ENCODE measurements around the gene PVALEF.
A peak's percentile ranks its signal among the peaks of the same experiment; 100 is the strongest.

Gene PVALEF

DNA sequence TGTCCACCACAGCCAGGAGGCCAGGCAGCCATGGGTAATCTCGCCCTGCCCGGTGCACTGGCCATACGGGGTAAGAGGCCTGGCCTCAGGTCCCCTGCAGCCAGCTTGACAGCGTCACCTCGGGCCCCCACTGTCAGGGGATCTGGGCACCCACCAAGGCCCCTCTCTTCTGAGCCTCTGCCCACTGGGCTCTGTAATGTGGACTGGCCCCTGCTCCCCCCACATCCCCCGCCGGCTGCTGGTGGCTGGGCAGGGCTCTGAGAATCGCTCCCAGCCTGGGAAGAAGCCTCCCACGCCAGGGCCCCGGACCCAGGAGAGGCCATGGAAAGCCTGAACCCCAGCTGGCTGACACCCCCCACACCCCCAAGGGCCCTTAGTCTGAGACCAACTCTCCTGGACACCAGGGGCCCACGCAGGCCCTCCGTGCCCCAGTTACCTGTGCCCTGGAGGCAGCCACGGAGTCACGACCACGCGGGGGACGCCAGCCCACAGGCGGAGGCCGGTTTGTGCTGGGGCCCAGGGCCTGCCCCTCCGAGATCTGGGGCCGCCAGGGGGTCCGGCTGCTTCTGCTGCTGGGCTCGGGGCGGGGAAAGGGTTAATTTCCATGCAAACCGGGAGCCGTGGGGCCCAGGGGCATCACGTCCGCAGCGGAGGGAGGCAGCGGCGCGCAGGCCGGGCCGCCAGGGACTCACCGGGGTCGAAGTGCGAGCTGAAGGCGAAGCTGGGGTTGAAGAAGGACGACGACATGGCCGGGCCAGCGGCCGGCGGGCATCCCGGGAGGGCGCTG is at the start of gene PVALEF:
PVALEF (plus strand) TSS at position 262 of the 787 bp plus-strand sequence. CDS start 15,720 bp downstream, outside the sequence.
- DNase-seq (ENCODE audit: insufficient read length, low spot score) (peak; percentile 44), FAIRE-seq (no peak)

DNA sequence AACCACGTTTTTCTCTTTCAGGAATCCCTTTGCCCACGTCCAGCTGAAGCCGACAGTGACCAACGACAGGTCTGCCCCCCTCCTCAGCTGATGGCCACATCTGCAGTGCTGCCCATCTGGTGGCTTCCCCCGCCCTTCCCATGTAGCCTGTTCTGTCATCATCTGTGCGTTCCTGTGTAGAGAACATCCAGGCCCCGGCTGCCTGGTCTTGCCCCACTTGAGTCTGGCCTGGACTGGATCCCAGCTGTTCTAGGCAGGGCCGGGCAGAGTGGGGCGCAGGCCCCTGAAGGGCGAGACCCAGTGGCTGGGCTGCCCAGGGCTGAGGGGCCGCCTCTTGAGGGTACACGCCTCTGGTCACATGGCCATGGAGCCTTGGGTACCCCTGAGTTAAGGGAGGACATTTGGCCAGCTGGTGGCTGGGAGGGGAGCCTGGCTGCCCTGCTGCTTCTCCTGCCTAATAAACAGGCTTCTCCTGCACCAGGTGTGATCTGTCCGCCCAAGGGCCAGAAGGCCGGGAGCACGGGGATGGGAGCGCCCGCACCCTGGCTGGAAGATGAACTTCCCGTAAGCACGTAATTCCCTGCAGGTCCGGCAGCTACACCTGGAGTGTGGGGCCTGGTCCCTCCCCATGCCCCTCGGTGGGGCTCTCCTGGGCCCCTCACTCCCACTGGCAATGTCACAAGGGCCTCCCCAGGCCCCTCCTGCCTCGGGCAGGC is 49.4 kb upstream of the PVALEF start:
- no peak for FAIRE-seq
- DNase-seq (ENCODE audit: insufficient read length, low spot score) = no peak

DNA sequence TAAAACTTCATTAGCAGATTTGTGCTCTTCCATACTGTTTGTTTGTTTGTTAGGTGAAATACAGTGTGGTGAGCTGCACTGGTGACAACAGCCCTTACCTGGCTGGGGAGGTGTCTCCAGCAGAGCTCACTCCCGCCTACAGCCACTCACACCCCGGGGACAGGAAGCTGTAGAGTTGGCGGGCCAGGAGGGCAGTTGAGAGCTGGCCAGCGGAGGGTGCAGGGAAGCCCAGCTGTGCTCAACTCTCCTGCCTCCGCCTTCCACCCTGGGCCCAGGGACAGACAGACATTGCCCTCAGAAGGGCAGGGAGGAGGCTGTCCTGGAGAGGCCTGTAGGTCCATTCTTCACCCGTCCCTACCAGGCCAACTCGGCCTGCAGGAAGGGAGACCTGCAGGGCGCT is 48.6 kb upstream of the PVALEF start:
- DNase-seq (ENCODE audit: insufficient read length, low spot score) = no peak

DNA sequence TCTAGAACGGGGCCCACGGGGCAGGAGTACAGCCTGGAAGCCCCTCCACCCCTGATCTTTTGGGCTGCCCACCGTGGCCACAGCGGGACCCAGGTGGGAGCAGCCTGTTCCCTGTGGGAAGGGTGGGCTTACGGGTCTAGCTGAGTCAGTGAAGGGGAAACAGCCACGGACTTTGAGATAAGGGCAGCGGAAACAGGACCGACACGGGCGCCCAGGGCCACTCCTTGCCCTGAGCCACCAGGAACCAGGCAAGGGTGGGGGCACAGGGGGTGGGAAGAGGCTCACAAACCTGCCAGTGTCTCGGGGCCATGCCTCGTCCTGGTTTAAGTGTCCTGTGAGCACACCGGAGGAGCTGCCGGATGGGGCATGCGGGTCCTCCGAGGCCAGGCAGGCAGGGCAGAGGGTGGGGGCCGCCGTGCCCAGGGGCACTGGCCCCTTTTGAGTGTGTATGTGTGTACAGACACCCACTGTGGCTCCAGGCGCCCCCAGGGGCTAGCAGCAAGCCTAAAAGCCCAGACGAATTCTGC is 47.6 kb upstream of the PVALEF start:
- no peak for FAIRE-seq

More for the DNA sequence above, 48.6 kb upstream of the PVALEF start:
- no peak for FAIRE-seq

DNA sequence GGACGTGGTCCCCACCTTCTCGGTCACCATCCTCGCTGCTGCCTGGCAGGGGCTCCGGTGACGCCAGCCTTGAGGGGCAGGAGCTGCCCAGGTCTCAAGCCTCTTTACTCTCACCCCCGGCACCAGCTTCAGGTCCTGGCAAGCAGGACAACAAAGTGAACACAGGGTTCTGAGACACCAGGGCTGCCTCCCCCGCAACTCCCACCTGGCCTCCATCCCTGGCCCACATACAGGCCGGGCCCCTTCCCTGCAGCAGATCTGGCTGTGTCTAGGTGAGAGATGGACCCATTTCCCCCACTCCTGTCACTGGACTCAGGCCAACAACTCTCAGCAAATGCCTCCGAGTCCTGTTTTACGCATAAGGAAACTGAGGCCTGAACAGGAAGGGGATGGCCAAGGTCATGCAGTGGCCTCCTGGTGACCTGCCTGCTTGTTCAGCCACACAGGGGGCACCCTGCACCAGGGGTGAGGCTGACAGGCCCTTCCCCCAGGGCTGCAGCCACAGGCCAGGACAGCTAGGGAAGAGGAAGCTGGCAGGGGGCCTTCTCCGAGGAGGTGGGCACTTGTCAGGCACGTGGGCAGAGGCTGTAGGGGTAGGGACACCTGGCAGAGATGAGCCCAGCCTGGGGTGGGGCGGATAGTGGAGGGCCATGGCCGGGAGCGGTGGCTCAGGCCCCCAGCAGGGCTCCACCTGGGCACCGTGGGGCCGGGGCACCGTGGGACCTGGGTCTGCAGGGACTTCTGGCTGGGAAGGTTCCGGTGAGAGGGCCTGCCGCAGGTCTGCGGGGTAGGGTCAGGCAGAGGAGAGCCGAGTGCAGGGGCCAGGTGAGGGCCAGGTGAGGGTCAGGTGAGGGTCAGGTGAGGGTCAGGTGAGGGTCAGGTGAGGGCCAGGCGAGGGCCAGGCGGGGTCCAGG is 46.7 kb upstream of the PVALEF start:
- DNase-seq (ENCODE audit: insufficient read length, low spot score) (no peak), FAIRE-seq (no peak)

More for the DNA sequence above, 47.6 kb upstream of the PVALEF start:
- no peak for DNase-seq (ENCODE audit: insufficient read length, low spot score)

DNA sequence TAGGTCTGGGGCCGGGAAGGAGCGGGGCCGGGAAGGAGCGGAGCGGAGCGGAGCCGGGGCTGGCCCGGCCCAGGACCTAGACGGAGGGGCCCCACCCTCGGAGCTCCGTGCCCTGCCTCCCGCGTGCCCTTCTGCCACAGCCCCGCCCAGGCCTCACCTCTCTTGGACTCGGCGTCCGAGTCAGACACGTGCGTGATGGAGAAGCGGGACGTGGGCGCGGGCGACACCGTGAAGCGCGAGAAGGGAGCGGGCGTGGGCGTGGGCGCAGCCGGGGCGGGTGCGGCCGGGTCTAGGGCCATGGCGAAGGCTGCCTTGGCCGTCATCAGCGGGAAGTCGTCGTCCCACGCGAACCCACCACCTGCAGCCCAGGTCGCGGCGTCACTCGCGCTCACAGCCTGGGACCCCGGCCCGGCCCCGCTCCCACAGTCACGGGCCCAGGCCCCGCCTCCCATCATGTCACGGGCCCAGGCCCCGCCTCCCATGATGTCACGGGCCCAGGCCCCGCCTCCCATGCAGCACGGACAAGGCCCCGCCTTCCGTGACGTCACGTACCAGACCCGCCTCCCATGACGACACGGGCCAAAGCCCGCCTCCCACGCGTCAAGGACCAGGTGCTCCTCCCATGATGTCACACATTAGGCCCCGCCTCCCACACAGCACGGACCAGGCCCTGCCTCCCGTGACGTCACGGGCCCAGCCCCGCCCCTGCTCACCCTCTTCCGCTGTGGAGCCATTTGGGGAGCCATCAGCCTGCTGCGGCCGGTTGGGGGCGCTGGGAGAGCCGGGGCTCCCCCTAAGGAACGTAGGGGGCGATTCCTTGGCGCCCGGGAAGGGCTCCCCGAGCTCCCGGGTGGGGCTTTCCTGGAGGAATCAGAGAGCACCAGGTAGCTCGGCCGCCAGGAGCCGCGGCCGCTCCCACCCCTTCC is 45.8 kb upstream of the PVALEF start:
- peak; percentile 79 for FAIRE-seq
- peak; percentile 54 for DNase-seq (ENCODE audit: insufficient read length, low spot score)

DNA sequence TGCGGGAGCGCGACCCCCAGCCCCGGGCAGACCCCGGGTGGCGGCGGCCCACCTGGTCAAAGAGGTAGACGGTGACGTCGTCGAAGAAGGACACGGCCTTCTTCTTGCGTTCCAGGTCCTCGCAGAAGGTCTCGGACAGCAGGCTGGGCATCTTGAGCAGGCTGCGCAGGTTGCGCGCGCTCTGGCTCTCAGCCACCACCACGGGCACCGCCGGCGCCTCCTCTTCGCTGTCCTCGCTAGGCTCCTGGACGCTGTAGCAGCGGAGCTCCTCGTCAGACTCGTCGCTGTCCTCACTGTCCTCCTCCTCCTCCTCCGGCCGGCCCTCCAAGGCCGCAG is 45.2 kb upstream of the PVALEF start:
- DNase-seq (ENCODE audit: insufficient read length, low spot score) (no peak), FAIRE-seq (no peak)

DNA sequence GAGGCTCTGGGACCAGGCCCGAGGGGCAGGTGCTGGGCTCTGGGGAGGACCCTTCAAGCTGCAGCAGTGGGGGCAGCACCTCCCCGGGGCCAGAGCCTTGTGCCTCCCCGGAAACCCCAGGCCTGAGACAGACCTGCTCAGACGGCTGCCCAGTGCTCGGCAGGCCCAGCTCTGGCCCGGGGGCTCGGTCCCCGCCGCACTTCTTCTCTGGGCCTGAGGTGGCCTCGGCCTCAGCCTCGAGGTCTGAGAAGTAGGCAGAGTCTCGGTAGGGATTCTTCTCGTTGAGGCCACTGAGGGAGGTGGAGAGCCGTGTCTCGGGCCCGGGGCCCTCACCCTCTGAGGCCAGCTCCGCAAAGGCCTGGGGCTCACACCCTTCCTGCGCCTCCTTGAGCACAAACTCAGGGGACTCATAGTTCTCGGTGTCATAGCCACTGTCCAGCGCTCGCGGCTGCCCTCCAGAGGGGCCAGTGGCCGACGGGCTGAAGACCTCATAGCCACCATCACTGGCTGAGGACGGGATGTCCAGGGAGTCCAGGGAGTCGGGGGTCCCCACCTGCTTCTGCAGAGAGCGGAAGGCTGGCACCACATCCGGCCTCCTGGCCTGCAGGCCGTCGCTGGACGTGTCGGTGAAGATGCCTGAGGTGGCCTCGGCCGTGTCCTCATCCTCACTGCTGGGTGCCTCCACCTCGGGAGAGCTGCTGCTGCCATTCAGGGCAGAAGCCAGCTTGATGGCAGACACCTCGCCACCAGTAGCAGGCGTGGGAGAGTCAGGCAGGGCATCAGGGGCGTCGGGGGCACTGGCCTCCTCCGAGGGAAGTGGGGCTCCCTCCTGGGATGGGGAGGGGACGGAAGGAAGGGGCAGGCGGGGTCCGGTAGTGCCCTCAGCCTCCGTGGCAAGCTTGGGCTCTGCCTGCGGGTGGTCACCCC is 44.3 kb upstream of the PVALEF start:
- FAIRE-seq = no peak

DNA sequence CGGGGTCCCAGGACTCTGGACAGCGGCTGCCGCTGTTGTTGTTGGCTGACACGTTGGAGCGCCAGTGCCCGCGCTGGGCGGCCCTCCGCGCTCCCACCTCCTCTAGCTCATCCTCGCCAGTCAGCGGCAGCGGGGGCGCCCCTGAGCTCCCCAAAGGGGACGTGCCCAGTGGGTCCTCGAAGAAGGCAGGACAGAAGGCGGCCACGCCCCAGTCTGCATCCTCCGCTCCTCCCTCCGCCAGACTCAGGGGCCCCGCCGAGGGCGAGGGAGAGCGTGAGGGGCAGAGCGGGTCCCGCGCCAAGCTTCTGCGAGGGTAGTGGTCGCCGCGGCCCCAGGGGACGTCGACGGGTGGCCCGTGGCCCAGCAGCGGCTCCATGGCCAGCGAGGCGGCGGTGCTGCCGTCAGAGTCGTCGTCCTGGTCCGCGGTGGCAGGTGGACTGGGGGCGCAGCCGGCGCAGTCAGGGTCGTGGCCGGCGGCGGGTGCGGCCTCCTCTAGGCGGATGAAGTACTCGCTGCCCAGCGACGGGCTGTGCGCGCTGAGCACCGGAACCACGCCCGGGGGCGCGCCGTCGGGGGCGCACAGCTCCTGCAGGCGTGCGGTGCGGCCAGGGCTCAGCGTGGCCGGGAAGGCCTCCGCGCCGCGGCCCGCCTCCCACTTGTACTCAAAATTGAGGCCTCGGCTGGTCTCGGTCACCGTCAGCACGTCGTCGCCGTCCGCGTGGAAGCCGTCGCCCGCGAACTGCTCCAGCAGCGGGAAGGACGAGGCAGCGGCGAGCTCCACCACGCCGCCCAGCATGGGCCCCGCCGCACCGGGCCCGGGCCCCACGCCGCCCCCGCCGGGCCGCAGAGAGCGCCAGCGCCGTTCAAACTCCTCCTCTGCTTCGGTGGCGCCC is 43.2 kb upstream of the PVALEF start:
- FAIRE-seq = no peak
- no peak for DNase-seq (ENCODE audit: insufficient read length, low spot score)

More for the DNA sequence above, 44.3 kb upstream of the PVALEF start:
- no peak for DNase-seq (ENCODE audit: insufficient read length, low spot score)

DNA sequence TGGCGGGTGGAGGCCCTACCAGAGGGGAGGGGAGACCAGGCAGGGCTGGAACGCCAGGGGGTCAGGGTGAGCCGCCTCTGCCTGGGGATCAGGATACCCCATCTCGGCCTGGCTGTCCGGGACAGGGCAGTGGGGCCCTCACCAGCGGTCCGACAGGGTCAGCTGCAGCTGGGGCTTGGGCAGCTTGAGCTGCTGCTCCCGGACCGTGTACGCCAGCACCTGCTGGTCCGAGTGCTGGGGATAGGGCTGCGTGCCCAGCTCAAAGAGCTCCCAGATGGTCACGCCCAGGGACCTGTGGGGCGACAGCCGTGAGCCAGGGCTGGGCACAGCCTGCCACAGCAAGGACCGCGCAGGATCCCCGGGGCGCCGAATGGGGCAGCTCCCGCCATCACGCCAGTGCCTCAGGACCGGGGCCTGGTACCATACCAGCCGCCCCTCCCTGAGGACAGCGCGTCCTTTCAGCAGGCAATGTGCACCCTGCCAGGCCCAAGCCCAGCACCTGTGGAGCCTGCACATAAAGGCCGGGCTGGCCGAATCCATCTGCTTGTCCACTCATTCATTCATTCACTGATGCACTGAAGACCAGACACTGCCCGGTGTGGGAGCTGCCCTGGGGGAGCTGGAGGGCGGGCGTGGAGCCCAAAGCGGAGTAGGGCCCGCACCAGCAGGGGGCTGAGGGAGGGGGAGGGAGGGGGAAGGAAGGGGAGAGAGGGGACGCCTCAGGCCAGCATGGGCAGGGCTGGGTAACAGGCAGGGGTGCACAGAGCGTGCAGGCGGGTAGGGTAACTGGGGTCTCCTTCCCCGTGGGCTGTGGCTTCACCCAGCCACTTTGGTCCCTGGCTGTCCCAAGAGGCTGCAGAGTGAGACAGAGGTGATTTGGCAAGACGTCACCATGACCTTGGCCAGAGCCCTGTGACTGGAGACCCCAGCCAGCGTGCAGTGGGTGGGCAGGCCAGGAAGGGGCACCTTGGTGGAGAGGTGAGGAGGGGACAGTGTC is 42.0 kb upstream of the PVALEF start:
- DNase-seq (ENCODE audit: insufficient read length, low spot score) = no peak
- FAIRE-seq = no peak

DNA sequence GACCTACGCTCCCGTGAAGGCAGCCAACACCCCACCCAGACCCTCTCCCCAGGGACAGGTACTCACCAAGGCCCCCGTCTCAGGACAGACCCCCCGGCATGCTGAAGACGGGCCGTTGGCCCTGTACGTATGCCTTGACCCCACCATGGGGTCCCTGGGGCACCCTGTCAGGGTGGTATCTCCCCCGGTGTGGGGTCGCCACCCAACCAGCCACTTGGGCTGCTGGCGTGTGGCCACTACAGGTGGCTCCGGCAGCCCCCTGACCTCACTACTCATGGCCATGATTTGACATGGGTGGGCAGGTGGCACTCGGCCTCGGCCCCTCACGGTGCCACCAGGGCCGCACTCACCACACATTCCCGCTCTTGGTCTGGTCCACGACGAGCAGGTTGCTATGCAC is 40.9 kb upstream of the PVALEF start:
- no peak for DNase-seq (ENCODE audit: insufficient read length, low spot score)
- FAIRE-seq = no peak

DNA sequence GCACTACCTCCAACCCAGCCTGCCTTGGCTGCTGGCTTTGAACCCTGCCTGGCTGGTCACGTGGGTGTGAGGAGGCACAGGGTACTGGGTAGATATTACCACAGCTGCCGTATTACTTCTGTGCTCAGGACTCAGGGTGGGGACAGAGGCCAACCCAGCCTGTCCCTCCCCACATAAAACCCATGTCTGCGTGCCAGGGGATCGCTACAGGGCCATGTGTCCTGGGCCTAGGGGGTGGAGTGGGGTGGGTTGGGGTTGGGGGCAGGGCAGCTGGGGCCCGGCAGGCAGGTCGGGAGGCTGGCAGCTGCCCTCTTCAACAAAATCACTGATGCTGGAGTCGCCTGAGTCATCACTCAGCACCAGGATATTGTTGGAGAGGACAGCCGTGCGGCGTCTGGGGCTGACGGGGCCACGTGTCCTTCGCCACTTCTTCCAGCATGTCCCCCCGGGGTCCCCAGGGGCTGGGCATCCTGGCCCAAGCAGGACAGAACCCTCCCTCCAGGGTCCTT is 39.7 kb upstream of the PVALEF start:
- FAIRE-seq (no peak), DNase-seq (ENCODE audit: insufficient read length, low spot score) (no peak)

DNA sequence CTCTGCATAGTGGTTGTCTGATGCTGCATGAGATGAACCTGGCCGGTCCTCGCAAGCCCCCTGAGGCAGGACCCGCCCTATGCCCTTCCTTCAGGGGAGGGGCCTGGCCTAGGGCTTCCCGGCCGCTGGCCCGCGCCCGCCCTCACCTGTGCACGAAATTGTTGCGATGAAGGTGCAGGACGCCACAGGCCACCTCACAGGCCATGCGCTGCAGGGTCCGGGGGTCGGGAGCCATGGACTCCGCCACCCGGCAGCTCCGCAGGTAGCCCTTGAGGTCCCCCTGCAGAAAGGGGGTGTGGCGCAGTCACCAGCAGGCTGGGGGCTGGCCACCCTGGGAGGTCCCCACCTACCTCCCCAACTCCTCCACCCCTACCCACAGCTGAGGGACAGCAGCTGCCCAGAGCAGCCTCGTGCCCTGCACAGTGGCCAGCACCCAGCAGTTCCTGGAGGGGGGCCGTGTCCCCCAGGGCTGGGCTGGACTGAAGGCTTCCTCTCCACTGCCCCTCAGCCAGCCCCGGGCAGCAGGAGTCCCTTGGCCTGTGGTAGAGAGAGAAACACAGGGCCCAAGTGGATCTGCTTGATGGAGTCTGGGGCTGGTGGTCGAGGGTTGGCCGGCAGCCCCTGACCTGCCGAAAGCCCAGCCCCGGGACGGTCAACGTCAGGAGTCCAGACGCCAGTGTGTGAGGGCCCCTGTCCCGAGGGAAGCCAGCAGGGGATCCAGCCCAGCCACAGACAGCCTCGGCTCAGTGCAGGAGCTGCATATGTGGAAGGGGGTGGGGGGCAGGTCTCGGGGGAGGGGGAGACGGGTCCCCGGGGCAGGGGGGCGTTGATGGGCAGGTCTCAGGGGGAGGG is 38.8 kb upstream of the PVALEF start:
- FAIRE-seq (no peak), DNase-seq (ENCODE audit: insufficient read length, low spot score) (no peak)

DNA sequence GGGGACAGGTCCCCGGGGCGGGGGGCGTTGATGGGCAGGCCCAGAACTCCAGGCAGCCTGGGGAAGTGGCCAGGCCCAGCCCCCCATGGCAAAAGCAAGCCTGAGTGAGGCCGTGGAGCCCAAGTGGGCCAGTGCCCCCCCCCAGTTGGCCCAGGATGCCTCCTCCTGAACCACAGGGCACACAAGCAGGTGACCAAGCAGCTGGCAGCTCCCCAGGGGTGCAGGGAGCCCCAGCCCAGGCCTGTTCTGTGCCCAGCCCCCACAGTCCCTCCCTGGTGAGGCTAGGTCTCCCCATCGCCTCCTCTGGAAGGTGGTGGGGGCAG is 38.2 kb upstream of the PVALEF start:
- FAIRE-seq (no peak), DNase-seq (ENCODE audit: insufficient read length, low spot score) (no peak)

DNA sequence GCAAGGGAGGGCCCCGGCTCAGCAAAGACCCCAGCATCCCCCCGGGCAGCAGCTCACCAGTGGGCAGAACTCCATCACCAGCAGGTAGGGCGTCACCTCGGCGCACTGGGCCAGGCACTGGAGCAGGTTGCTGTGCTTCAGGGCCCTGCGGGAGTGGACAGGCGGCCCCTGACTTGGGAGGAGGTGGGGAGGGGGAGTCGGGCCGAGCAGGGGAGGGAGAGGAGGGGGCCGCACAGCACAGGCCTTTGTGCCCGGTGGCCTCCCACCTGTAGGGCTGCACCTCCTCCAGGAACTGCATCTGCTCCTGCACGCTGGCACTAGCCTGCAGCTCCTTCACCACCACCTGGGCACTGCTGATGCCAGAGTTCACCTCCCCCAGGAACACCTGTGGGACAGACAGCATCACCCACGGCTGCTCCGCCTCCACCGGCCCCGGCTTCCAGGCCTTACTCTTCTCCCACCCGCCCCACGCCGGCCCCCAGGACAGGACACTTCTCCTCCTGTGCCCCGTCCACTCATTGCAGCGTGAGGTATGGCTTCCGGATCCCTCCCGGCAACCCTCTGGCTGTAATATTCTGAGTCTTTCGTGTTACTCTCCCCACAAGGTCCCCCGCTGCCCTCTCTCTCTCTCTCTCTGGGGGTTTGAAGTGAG is 37.7 kb upstream of the PVALEF start:
- no peak for DNase-seq (ENCODE audit: insufficient read length, low spot score)
- FAIRE-seq = no peak
